ENCODE measurements around the gene RPUSD1.

GRCh38 chr16:746637-747036 lies 41.5 kb downstream of the RPUSD1 start:
- TF ChIP-seq CTCF (conservative IDR thresholded peaks at IDR 0.05; ENCODE audit: low read depth, low read length): no peak
- TF ChIP-seq EZH2 (IDR thresholded peaks at IDR 0.05; ENCODE audit: borderline replicate concordance, low read depth, low read length, poor library complexity, severe bottlenecking): no peak

Data from A673 (cell line).